K562 (cell line): ENCODE measurements around the gene ASB6. TPM values are rescaled to one million over a fixed set of nuclear protein-coding genes. Genes with fewer than 3 reads are reported as not detected.

Source experiments
- EGR1 ChIP-seq: fragments of 450-650 bp; conservative IDR thresholded peaks from 2 replicates; pipeline ENCODE4 v1.6.1; 2017; ENCODE audit warnings: mild to moderate bottlenecking
- MAFK ChIP-seq: IDR thresholded peaks from 2 replicates; pipeline ENCODE4 v1.6.1; 2011; ENCODE audit warnings: low read length, improper control_type of control experiment
- NCOA4 ChIP-seq: fragments of 450-650 bp; IDR thresholded peaks from 2 replicates; pipeline ENCODE4 v1.6.1; 2018; ENCODE audit warnings: mild to moderate bottlenecking; ENCODE audit not compliant: partially characterized antibody
- PPARD ChIP-seq: fragments of 250-450 bp; sonication (Bioruptor Pico); IDR thresholded peaks from 2 replicates; pipeline ENCODE4 v1.8.0; 2022; ENCODE audit warnings: inconsistent platforms, mild to moderate bottlenecking, moderate library complexity
- ZNF507 ChIP-seq: conservative IDR thresholded peaks from 2 replicates; pipeline ENCODE4 v1.6.1; 2017; ENCODE audit warnings: missing genetic modification characterization, missing compliant biosample characterization
- polyA plus RNA-seq, 8 experiments: library from polyadenylated mRNA; depleted of rRNA in 4 of 8; stranded (reverse) in 5 of 8; unstranded in 3 of 8; fragments of >200 nt; fragmentation: Nextera tagmentation in 2 of 8; fragmentation: Illumina TruSeq in 1 of 8; extraction: Ambion mirVana in 2 of 8; extraction: Trizol in 1 of 8; gene quantifications; 2 replicates each; pipeline versions ENCODE4 v1.2.1 to v1.2.3, GENCODE V29; 2011 to 2014; ENCODE audit warnings: inconsistent platforms in 1 of 8, missing spikeins in 1 of 8
- total RNA-seq, 7 experiments: library from RNA; depleted of rRNA in 6 of 7; stranded (reverse); fragments of >200 nt in 6 of 7; fragmentation: Illumina TruSeq in 2 of 7; extraction: Trizol in 2 of 7; gene quantifications; 2 replicates each; pipeline versions ENCODE4 v1.2.1 to v1.2.3, GENCODE V29; 2011 to 2021; ENCODE audit warnings: low replicate concordance in 1 of 7
- TF ChIP-seq, protein P1 (sequence below), 3 experiments: fragments of 200-800 bp in 1 of 3; sonication (Bioruptor generic) in 1 of 3; sonication (generic) in 1 of 3; formaldehyde crosslinking in 1 of 3; IDR thresholded peaks; 2 replicates each; pipeline versions ENCODE4 v1.6.1 to v1.8.0; 2016 to 2022; ENCODE audit warnings: mild to moderate bottlenecking in 2 of 3, missing compliant biosample characterization in 2 of 3, missing genetic modification characterization in 2 of 3, missing genetic modification reagents in 1 of 3
- TF ChIP-seq, protein P2 (sequence below): fragments of 250-450 bp; sonication (Bioruptor Pico); IDR thresholded peaks from 2 replicates; pipeline ENCODE4 v1.4.0; 2020
- TF ChIP-seq, protein P3 (sequence below): fragments of 250-450 bp; sonication (Bioruptor Pico); IDR thresholded peaks from 2 replicates; pipeline ENCODE4 v1.4.0; 2020; ENCODE audit warnings: mild to moderate bottlenecking
- TF ChIP-seq, protein P4 (sequence below): sonication (generic); formaldehyde crosslinking; IDR thresholded peaks from 2 replicates; pipeline ENCODE4 v1.8.1; 2023; ENCODE audit warnings: missing genetic modification reagents, mild to moderate bottlenecking, borderline replicate concordance
- TF ChIP-seq, protein P5 (sequence below): fragments of 450-650 bp; IDR thresholded peaks from 2 replicates; pipeline ENCODE4 v1.6.1; 2018; ENCODE audit warnings: mild to moderate bottlenecking, low read depth; ENCODE audit not compliant: partially characterized antibody

The ASB6 gene
- total and polyA plus RNA-seq, 9 of the 15 experiments (the other 6 are each of a cell fraction or from before 2014, with no cell fraction given): 0.92 to 17.8 (median 11.3) TPM

DNA sequence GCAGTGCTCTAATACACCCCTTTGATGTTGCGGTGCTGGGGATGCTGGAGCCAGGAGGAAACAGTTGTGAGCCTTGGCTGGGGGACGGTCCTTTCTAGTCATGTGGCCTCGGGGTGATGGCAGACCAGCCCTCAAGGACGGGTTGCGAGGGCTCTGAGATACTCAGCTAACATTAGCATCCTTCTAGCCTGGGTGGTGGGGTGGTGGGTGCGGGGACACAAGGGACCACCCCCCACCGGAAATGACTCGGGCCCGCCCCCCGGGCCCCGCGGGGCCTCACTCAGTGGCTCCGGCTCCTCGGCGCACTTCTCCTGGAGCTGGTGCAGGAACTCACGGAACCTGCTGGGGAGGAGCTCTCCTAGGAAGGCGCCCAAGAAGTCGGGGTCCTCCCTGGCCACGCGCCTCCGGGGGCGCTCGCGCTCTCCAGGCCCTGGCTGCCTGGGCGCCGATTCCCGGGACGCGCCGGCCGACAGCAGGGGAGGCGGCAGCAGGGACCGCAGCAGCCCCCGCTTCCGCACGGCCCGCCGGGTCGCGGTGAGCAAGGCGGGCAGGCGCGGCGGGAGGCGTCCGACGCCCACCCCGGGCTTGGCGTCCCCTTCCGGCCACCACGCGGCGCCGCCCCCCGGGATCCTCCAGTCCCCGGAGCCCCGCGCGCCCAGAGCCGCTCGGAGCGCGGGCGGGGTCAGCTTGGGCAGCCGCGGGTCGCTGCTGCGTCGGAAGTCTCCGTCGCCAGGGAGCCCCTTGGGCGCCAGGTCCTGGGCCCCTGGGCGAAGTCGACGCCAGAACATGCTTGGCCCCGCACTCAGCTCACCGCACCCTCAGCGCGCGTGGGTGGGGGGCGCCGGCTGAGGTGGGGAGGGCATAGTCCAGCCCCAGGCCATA, 21.9 kb downstream of the ASB6 start (continued):
- TF ChIP-seq, protein P1, sequence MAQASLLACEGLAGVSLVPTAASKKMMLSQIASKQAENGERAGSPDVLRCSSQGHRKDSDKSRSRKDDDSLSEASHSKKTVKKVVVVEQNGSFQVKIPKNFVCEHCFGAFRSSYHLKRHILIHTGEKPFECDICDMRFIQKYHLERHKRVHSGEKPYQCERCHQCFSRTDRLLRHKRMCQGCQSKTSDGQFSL (CRISPR knock-in tag; IDR thresholded peaks at IDR 0.05): no peak
- TF ChIP-seq, protein P1 (tag; IDR thresholded peaks at IDR 0.05): no peak
- TF ChIP-seq EGR1 (peak; percentile 54), ZNF507 (tag) (no peak), NCOA4 (no peak), MAFK (no peak), PPARD (CRISPR knock-in tag) (no peak)
- TF ChIP-seq, protein P2, sequence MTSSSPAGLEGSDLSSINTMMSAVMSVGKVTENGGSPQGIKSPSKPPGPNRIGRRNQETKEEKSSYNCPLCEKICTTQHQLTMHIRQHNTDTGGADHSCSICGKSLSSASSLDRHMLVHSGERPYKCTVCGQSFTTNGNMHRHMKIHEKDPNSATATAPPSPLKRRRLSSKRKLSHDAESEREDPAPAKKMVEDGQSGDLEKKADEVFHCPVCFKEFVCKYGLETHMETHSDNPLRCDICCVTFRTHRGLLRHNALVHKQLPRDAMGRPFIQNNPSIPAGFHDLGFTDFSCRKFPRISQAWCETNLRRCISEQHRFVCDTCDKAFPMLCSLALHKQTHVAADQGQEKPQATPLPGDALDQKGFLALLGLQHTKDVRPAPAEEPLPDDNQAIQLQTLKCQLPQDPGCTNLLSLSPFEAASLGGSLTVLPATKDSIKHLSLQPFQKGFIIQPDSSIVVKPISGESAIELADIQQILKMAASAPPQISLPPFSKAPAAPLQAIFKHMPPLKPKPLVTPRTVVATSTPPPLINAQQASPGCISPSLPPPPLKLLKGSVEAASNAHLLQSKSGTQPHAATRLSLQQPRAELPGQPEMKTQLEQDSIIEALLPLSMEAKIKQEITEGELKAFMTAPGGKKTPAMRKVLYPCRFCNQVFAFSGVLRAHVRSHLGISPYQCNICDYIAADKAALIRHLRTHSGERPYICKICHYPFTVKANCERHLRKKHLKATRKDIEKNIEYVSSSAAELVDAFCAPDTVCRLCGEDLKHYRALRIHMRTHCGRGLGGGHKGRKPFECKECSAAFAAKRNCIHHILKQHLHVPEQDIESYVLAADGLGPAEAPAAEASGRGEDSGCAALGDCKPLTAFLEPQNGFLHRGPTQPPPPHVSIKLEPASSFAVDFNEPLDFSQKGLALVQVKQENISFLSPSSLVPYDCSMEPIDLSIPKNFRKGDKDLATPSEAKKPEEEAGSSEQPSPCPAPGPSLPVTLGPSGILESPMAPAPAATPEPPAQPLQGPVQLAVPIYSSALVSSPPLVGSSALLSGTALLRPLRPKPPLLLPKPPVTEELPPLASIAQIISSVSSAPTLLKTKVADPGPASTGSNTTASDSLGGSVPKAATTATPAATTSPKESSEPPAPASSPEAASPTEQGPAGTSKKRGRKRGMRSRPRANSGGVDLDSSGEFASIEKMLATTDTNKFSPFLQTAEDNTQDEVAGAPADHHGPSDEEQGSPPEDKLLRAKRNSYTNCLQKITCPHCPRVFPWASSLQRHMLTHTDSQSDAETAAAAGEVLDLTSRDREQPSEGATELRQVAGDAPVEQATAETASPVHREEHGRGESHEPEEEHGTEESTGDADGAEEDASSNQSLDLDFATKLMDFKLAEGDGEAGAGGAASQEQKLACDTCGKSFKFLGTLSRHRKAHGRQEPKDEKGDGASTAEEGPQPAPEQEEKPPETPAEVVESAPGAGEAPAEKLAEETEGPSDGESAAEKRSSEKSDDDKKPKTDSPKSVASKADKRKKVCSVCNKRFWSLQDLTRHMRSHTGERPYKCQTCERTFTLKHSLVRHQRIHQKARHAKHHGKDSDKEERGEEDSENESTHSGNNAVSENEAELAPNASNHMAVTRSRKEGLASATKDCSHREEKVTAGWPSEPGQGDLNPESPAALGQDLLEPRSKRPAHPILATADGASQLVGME: no peak
- TF ChIP-seq, protein P3, sequence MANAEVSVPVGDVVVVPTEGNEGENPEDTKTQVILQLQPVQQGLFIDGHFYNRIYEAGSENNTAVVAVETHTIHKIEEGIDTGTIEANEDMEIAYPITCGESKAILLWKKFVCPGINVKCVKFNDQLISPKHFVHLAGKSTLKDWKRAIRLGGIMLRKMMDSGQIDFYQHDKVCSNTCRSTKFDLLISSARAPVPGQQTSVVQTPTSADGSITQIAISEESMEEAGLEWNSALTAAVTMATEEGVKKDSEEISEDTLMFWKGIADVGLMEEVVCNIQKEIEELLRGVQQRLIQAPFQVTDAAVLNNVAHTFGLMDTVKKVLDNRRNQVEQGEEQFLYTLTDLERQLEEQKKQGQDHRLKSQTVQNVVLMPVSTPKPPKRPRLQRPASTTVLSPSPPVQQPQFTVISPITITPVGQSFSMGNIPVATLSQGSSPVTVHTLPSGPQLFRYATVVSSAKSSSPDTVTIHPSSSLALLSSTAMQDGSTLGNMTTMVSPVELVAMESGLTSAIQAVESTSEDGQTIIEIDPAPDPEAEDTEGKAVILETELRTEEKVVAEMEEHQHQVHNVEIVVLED (CRISPR knock-in tag): no peak
- TF ChIP-seq, protein P4, sequence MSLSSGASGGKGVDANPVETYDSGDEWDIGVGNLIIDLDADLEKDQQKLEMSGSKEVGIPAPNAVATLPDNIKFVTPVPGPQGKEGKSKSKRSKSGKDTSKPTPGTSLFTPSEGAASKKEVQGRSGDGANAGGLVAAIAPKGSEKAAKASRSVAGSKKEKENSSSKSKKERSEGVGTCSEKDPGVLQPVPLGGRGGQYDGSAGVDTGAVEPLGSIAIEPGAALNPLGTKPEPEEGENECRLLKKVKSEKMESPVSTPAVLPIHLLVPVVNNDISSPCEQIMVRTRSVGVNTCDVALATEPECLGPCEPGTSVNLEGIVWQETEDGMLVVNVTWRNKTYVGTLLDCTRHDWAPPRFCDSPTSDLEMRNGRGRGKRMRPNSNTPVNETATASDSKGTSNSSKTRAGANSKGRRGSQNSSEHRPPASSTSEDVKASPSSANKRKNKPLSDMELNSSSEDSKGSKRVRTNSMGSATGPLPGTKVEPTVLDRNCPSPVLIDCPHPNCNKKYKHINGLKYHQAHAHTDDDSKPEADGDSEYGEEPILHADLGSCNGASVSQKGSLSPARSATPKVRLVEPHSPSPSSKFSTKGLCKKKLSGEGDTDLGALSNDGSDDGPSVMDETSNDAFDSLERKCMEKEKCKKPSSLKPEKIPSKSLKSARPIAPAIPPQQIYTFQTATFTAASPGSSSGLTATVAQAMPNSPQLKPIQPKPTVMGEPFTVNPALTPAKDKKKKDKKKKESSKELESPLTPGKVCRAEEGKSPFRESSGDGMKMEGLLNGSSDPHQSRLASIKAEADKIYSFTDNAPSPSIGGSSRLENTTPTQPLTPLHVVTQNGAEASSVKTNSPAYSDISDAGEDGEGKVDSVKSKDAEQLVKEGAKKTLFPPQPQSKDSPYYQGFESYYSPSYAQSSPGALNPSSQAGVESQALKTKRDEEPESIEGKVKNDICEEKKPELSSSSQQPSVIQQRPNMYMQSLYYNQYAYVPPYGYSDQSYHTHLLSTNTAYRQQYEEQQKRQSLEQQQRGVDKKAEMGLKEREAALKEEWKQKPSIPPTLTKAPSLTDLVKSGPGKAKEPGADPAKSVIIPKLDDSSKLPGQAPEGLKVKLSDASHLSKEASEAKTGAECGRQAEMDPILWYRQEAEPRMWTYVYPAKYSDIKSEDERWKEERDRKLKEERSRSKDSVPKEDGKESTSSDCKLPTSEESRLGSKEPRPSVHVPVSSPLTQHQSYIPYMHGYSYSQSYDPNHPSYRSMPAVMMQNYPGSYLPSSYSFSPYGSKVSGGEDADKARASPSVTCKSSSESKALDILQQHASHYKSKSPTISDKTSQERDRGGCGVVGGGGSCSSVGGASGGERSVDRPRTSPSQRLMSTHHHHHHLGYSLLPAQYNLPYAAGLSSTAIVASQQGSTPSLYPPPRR: no peak
- TF ChIP-seq, protein P5, sequence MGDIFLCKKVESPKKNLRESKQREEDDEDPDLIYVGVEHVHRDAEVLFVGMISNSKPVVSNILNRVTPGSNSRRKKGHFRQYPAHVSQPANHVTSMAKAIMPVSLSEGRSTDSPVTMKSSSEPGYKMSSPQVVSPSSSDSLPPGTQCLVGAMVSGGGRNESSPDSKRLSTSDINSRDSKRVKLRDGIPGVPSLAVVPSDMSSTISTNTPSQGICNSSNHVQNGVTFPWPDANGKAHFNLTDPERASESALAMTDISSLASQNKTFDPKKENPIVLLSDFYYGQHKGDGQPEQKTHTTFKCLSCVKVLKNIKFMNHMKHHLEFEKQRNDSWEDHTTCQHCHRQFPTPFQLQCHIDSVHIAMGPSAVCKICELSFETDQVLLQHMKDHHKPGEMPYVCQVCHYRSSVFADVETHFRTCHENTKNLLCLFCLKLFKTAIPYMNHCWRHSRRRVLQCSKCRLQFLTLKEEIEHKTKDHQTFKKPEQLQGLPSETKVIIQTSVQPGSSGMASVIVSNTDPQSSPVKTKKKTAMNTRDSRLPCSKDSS: no peak
